Nephron (organoid): Measurements from ENCODE around the gene CINP.
"Not testable (repeated sequence)": the region's sequence is repeated elsewhere in the genome, so short reads cannot be mapped to it uniquely, and the experiment has no call there.

Experiments used
- H3K27ac Mint-ChIP-seq, 3 experiments: 2 replicates each; pipeline ENCODE4 v1.8.0; 2020; ENCODE audit warnings: mixed read lengths in 3 of 3, mild to moderate bottlenecking in 2 of 3, moderate library complexity in 1 of 3
- H3K27me3 Mint-ChIP-seq: 2 replicates; pipeline ENCODE4 v1.8.0; 2021; ENCODE audit warnings: low read depth, mild to moderate bottlenecking, moderate library complexity, mixed read lengths
- H3K36me3 Mint-ChIP-seq: 2 replicates; pipeline ENCODE4 v1.8.0; 2020; ENCODE audit warnings: low read depth, mixed read lengths
- H3K4me1 Mint-ChIP-seq: 2 replicates; pipeline ENCODE4 v1.8.0; 2020; ENCODE audit warnings: mixed read lengths
- H3K4me3 Mint-ChIP-seq, 3 experiments: 2 replicates each; pipeline ENCODE4 v1.8.0; 2020; ENCODE audit warnings: mild to moderate bottlenecking in 3 of 3, mixed read lengths in 3 of 3, moderate library complexity in 2 of 3
- H3K9me3 Mint-ChIP-seq: 2 replicates; pipeline ENCODE4 v1.8.0; 2020; ENCODE audit warnings: mixed read lengths
- TF ChIP-seq, protein P1 (sequence below), 3 experiments: fragments of 200-600 bp; sonication (generic); IDR thresholded peaks; one replicate each; pipeline ENCODE4 v1.5.0; 2021; ENCODE audit warnings: antibody characterized with exemption in 3 of 3; ENCODE audit not compliant: unreplicated experiment in 3 of 3

CINP gene

DNA sequence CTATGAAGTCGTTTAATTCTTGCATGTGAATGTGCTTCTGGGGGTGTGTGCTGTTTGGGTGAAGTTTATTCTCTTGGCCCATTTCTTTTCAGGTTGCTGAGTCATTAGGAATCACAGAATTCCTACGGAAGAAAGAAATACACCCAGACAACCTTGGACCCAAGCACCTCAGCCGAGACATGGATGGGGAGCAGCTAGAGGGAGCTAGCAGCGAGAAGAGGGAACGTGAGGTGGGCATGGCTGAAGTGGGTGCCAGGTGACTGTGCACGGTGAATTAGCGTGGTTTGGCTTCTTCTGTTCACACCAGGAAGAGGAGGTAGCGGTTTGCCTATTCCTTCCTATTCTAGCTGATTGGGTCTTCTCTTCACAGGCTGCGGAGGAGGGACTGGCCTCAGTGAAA lies 24.0 kb downstream of the CINP start:
- Mint-ChIP-seq H3K9me3 (no peaks in the 10 kb centered on the region), H3K4me3 (no peak overlapping the region), H3K27me3 (no peaks in the 10 kb centered on the region), H3K36me3 (peaks cover 46% of the 10 kb centered on the region), H3K27ac (no peak overlapping the region), H3K4me1 (no peaks in the 10 kb centered on the region)
- TF ChIP-seq, protein P1, sequence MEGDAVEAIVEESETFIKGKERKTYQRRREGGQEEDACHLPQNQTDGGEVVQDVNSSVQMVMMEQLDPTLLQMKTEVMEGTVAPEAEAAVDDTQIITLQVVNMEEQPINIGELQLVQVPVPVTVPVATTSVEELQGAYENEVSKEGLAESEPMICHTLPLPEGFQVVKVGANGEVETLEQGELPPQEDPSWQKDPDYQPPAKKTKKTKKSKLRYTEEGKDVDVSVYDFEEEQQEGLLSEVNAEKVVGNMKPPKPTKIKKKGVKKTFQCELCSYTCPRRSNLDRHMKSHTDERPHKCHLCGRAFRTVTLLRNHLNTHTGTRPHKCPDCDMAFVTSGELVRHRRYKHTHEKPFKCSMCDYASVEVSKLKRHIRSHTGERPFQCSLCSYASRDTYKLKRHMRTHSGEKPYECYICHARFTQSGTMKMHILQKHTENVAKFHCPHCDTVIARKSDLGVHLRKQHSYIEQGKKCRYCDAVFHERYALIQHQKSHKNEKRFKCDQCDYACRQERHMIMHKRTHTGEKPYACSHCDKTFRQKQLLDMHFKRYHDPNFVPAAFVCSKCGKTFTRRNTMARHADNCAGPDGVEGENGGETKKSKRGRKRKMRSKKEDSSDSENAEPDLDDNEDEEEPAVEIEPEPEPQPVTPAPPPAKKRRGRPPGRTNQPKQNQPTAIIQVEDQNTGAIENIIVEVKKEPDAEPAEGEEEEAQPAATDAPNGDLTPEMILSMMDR (IDR thresholded peaks at IDR 0.05; ENCODE audit: unreplicated experiment in 3 of 3) = no peak

DNA sequence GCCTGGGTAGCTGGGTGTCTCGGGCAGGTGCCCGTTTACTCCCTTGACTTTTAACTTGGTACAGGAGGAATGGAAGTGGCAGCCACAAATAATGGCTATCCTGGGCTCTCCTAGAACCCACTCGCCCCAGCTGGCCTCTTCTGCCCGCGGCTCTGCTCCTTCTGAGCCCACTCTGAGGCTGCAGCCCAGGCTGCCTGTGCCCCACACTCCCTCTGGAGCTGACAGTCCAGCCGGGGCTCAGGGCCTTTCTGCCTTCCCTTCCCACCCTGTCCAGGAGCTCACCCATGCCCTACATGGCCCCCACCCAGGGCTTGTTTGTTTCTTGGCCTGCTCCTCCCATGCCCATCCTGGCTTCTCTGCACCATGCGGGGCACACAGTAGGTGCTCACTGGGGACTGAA lies 27.5 kb downstream of the CINP start:
- no peaks in the 10 kb centered on the region for H3K4me1 Mint-ChIP-seq
- no peak overlapping the region for H3K27ac Mint-ChIP-seq
- TF ChIP-seq, protein P1 (IDR thresholded peaks at IDR 0.05; ENCODE audit: unreplicated experiment in 3 of 3) = no peak
- H3K36me3 Mint-ChIP-seq = peaks cover 41% of the 10 kb centered on the region
- no peaks in the 10 kb centered on the region for H3K27me3 Mint-ChIP-seq
- H3K4me3 Mint-ChIP-seq = no peak overlapping the region
- no peaks in the 10 kb centered on the region for H3K9me3 Mint-ChIP-seq

- Mint-ChIP-seq H3K4me1 (no peaks in the 10 kb centered on the region), H3K27me3 (no peaks in the 10 kb centered on the region), H3K36me3 (peaks cover 41% of the 10 kb centered on the region), H3K27ac (no peak overlapping the region), H3K4me3 (no peak overlapping the region), H3K9me3 (no peaks in the 10 kb centered on the region)
- TF ChIP-seq, protein P1 (IDR thresholded peaks at IDR 0.05; ENCODE audit: unreplicated experiment in 3 of 3) = no peak
Measured at GRCh38 chr14:102333795-102334705, 28.6 kb downstream of the CINP start.

DNA sequence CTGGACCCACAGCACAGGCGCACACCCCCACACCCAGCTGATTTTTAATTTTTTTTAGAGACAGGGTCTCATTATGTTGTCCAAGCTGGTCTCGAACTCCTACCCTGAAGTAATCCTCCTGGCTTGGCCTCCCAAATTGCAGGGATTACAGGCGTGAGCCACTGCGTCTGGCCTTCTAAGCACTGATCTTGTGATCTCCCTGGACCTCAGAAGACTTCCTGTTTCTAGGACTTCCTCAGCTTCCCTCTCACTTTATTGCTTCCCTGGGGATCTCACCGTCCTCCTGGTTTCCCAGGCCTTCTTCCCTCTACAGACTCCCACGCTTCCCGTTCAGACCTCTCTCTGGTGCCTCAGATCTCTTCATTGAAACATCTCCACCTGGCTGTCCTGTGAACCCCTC lies 29.3 kb downstream of the CINP start:
- no peaks in the 10 kb centered on the region for H3K4me1 Mint-ChIP-seq
- no peak overlapping the region for H3K27ac Mint-ChIP-seq
- H3K4me3 Mint-ChIP-seq = no peak overlapping the region
- no peaks in the 10 kb centered on the region for H3K9me3 Mint-ChIP-seq
- TF ChIP-seq, protein P1 (IDR thresholded peaks at IDR 0.05; ENCODE audit: unreplicated experiment in 3 of 3) = no peak
- peaks cover 36% of the 10 kb centered on the region for H3K36me3 Mint-ChIP-seq
- no peaks in the 10 kb centered on the region for H3K27me3 Mint-ChIP-seq

GRCh38 chr14:102330806-102331205 lies 31.9 kb downstream of the CINP start:
- TF ChIP-seq, protein P1 (IDR thresholded peaks at IDR 0.05; ENCODE audit: unreplicated experiment in 3 of 3) = no peak
- Mint-ChIP-seq H3K36me3 (peaks cover 28% of the 10 kb centered on the region), H3K4me1 (no peaks in the 10 kb centered on the region)

GRCh38 chr14:102329381-102329780 lies 33.3 kb downstream of the CINP start:
- not testable (repeated sequence) for H3K4me3 Mint-ChIP-seq, H3K27ac Mint-ChIP-seq, H3K4me1 Mint-ChIP-seq, H3K27me3 Mint-ChIP-seq, H3K9me3 Mint-ChIP-seq
- peaks cover 22% of the 10 kb centered on the region for H3K36me3 Mint-ChIP-seq

More at GRCh38 chr14:102330806-102331205, 31.9 kb downstream of the CINP start:
- no peaks in the 10 kb centered on the region for H3K9me3 Mint-ChIP-seq
- no peak overlapping the region for H3K27ac Mint-ChIP-seq
- no peak overlapping the region for H3K4me3 Mint-ChIP-seq
- H3K27me3 Mint-ChIP-seq = no peaks in the 10 kb centered on the region
